ENCODE results near the gene TMPRSS3.

GRCh38 chr21:42332557-42333317 is 63.1 kb downstream of the TMPRSS3 start:
- TF ChIP-seq POLR2A (IDR thresholded peaks at IDR 0.05; ENCODE audit: low read depth) (no peak), CTCF (IDR thresholded peaks at IDR 0.05) (no peak), EP300 (IDR thresholded peaks at IDR 0.05) (no peak), POLR2AphosphoS5 (IDR thresholded peaks at IDR 0.05) (no peak)
